ENCODE results near the gene SOHLH1. TPM values are rescaled to one million over a fixed set of nuclear protein-coding genes. Genes with fewer than 3 reads are reported as not detected.

Gene SOHLH1
- total RNA-seq, 1 experiment from 2014 or later = not detected

- no peaks in the 10 kb centered on the region for H3K27me3 ChIP-seq (ENCODE audit: insufficient read depth, low read length)
- TF ChIP-seq FOSL1 (IDR thresholded peaks at IDR 0.05; ENCODE audit: low read depth) = no peak
- no peak for TF ChIP-seq ZFX (IDR thresholded peaks at IDR 0.05)
- TF ChIP-seq ATF3 (IDR thresholded peaks at IDR 0.05) = no peak
- TF ChIP-seq ELF1 (IDR thresholded peaks at IDR 0.05; ENCODE audit: borderline replicate concordance, low read depth) = no peak
- no peak for TF ChIP-seq SP1 (IDR thresholded peaks at IDR 0.05; ENCODE audit: low read depth)
- no peak for TF ChIP-seq REST (IDR thresholded peaks at IDR 0.05; ENCODE audit: low read depth)
- no peak for TF ChIP-seq EZH2phosphoT487 (IDR thresholded peaks at IDR 0.05; ENCODE audit: borderline replicate concordance)
- TF ChIP-seq ZNF274 (IDR thresholded peaks at IDR 0.05; ENCODE audit: low read depth, low read length) = no peak
- TF ChIP-seq TCF7L2 (IDR thresholded peaks at IDR 0.05; ENCODE audit: borderline replicate concordance, extremely low read depth, insufficient read depth, insufficient read length) = no peak
- ChIA-PET POLR2A (no interaction called here), CTCF (no interaction called here), RAD21 (ENCODE audit: low non-redundant PET in 1 of 2, low total read pairs in 2 of 2, uncharacterized antibody in 2 of 2, unreplicated experiment in 2 of 2) (no interaction called here)
- H3K9me2 ChIP-seq (ENCODE audit: insufficient read depth) = no peaks in the 10 kb centered on the region
- H3K9me3 ChIP-seq (ENCODE audit: control insufficient read depth in 1 of 2, insufficient read depth in 1 of 2, low read depth in 1 of 2, low read length in 2 of 2) = no peaks in the 10 kb centered on the region
- H2AFZ ChIP-seq (ENCODE audit: low read depth, low read length, poor library complexity, severe bottlenecking) = no peak overlapping the region
- H3K4me3 ChIP-seq (replicated peaks in 1 of 2; ENCODE audit: low read depth in 1 of 2, low read length in 2 of 2) = no peak overlapping the region
- intact Hi-C loops (cut with micrococcal nuclease) = no loop called here
- no peak overlapping the region for H3K9ac ChIP-seq (ENCODE audit: low read length)
- BruUV-seq (replicated peaks) = no TSS peak
- H3K4me1 ChIP-seq (ENCODE audit: control insufficient read depth in 1 of 2, insufficient read depth in 2 of 2, low read length in 2 of 2) = no peaks in the 10 kb centered on the region
- H3K79me2 ChIP-seq (ENCODE audit: insufficient read depth, low read length) = no peaks in the 10 kb centered on the region
- ATAC-seq = no peak
- no peak overlapping the region for H3K27ac ChIP-seq (ENCODE audit: low read depth, low read length)
- DNase-seq (ENCODE audit: low read depth, low spot score) = no peak
- H3K4me2 ChIP-seq (ENCODE audit: low read length) = no peak overlapping the region
- H4K20me1 ChIP-seq (ENCODE audit: insufficient read depth) = no peaks in the 10 kb centered on the region
- no peaks in the 10 kb centered on the region for H3K36me3 ChIP-seq (ENCODE audit: control insufficient read depth in 1 of 2, insufficient read depth in 2 of 2, low read length in 2 of 2)
Observed at GRCh38 chr9:135657416-135657815, 41.9 kb downstream of the SOHLH1 start.

Data from HCT116 (cell line).